GM19240 (cell line): Measurements from ENCODE around the gene DOHH.
"Not testable (repeated sequence)": the region's sequence is repeated elsewhere in the genome, so short reads cannot be mapped to it uniquely, and the experiment has no call there.

Source experiments
- DNase-seq: peaks from one replicate; pipeline ENCODE4 v3.0.0; 2011; ENCODE audit warnings: low spot score; ENCODE audit not compliant: insufficient read length

The DOHH gene

GRCh38 chr19:3519126-3519525 is 18.7 kb upstream of the DOHH start:
- no peak for DNase-seq

DNA sequence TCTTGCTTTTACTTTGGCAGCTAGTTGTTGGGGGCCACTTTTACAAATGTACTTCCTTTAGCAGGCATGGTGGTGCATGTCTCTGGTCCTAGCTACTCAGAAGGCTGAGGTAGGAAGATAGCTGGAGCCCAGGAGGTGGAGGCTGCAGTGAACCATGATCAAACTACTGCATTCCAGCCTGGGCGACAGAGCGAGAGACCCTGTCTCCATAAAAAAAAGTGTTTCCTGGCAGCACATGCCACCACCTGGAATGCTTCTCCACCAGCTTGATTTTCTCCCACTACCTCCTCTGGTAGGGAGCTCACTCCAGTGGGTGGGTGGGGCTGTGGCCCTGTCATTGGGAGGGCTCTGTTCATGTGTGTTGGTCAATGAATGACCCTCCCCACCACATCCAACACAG is 18.2 kb upstream of the DOHH start:
- DNase-seq: no peak

- no peak for DNase-seq
These were observed 17.8 kb upstream of the DOHH start for GRCh38 chr19:3518255-3518654.

DNA sequence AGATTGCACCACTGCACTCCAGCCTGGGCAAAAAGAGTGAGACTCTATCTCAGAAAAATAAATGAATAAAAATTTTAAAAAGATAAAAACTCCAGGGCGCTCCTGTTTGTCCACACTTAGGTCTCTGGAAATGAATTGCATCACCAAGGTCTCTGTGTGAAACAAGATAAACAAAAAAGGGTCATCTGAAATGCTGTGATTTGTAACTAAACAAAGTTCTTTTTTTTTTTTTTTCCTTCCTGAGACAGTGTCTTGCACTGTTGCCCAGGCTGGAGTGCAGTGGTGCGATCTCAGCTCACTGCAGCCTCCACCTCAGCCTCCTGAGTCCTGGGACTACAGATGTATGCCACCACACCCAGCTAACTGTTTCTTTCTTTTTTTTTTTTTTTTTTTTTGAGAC is 17.2 kb upstream of the DOHH start:
- DNase-seq: no peak

DNA sequence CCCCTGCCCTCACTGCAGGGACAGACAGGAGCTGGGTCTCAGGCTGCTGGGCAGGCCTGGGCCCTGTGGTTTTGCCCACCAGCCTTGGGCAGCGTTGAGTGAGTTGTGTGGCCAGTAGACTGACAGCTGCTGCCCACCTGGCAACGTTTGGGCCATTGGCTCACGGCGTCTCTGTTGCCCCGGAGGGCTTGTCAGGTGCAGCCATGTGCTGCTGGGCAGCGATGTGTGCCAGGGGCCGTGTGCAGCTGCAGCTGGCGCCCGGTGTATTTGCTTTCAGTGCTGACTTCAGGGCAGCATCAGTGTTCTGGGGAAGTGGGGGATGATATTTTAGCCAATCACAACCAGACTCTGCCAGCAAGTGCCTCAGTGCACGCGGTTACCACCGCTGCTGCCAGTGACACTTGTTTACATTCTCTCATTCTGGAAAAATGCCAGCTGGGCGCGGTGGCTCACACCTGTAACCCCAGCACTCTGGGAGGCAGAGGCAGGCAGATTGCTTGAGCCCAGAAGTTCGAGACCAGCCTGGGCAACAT is 16.3 kb upstream of the DOHH start:
- DNase-seq: no peak

DNA sequence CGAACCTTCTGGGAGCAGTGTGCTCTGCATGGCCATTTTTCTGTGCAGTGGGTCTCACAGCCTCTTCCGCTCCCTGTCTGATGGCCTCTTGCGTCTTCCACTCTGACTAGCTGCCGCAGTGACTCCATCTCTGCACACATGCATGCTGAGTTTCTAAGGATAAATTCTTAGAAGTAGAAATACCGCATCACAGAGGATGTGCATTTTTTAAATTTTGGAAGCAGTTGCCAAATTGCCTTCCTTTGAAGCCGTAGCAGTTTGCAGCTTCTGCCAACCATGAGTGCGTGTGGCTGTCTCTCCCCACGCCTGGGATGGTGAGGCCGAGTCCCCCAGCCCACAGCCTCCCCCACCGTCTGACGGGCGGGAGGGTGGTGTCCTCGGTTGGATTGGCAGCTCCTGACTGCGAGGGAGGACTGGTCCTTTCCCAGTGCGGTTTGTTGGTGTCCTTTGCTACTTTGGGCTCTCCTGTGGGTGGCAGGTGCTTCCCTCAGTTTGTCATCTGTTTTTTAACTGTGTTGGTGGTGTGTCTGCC is 15.5 kb upstream of the DOHH start:
- no peak for DNase-seq

DNA sequence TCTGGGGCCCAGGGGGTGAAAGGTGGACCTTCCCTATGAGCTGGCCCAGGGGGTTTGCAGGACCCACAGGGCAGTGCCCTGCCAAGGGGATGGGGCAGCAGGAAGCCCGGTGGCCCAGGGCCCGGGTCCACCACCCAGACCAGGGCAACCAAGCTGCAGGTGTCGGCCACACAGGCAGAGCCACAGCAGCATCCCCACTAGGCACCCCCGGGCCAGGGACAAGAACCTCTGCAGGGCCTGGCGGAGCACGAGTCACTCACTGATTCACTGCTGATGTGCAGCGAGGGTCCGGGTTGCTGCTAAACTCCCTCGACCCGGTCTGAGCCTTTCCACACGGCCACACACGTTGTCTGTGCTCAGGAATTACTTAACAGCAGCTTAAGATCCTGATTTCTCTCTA is 14.5 kb upstream of the DOHH start:
- no peak for DNase-seq

DNA sequence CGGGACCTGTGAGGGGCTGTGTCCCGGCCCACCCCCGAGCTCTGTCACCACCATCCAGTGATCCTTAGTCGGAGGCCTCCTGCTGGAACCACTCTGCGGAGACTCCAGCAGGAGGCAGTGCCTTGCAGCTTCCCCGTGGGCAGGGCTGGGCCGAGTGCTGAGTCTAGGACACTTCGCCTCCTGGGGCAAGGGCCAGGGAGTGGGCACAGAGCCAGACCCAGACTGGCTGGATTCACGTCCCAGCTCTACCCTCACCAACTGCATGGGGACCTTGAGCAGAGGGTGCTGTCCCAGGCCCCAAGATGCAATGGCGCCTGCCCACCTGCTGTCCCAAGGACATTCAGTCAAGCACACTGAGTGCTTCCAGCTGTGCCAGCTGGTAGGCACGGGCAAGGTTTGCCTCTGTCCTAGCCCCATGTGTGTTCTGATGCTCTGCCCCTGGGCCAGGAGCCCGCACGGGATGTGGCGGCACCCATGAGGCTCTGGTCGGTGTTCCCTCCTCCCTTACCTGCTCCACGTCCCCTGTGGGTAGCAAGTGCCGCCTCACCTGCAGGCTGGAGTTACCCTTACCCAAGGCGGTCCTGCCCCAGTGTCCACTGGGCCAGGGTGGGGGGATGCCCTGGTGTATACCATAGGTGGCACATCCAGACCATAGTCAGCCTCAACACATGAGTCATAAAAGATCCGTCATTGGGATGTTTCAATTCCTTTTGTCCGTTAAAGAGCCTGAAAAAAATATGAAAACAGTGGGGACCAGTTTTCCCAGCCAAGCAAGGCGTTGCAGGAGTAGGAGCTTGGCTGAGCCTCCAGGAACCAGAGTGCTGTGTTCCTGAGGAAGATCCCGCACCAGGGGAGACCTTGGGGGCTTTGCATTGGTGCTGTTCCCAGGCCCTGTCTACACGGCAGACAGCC is 13.0 kb upstream of the DOHH start:
- no peak for DNase-seq

- DNase-seq: no peak
These were observed 12.2 kb upstream of the DOHH start for GRCh38 chr19:3512562-3513228.

- no peak for DNase-seq
These were observed 11.2 kb upstream of the DOHH start for GRCh38 chr19:3511506-3512251.

GRCh38 chr19:3510727-3511126 is 10.3 kb upstream of the DOHH start:
- no peak for DNase-seq

DNA sequence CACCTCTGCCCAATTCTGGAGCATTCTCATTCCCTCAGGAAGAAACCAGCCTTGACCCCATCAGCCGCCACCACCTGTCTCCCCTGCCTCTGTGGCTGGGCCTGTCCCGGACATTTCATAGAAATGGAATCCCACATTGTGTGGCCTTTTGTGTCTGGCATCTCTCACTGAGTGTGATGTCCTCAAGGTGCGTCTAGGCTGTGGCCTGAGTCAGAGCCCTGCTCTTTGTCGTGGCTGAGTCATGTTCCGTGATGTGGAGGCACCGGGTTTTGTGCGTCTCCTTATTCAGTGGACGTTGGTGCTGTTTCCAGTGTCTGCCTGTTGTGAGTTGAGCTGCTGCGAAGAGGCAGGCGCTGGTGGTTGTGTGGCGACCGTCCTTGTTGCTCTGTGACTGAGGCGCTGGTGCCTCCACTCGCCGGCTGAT is 9.1 kb upstream of the DOHH start:
- DNase-seq: no peak

DNA sequence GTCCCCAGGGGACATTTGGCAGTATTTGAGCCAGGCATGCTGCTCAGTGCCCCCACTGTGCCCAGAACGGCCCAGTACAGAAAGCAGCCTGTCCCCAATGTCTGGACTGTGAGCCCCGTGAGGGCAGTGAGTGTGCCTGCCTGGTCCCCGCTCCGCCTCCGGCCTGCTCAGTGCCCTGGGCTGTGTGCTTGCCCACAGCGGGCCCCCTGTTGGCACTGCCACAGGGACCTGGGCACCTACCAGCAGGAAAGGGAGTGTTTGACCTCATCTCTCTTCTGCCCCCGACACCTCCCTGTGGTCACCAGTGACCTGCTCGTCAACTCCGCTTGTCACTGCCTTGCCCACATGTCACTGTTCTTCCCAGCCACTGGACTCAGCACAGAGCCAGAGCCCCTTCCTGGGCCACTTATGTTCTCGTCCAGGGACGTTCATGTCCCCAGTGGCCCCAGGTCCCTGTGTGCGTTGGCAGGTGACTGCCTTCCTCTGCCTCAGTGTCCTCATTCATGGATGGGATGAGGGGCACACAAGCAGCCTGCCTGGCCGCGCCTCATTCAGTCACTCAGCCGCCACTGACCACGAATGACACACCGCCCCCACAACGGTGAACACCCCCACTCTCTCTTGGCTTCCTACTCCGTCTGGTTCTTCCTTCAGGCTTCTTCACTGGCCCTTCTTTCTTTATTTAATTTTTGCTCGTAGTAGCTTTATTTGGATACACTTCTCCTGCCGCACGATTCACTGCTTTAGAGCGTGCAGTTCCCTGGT is 8.5 kb upstream of the DOHH start:
- DNase-seq: no peak

DNA sequence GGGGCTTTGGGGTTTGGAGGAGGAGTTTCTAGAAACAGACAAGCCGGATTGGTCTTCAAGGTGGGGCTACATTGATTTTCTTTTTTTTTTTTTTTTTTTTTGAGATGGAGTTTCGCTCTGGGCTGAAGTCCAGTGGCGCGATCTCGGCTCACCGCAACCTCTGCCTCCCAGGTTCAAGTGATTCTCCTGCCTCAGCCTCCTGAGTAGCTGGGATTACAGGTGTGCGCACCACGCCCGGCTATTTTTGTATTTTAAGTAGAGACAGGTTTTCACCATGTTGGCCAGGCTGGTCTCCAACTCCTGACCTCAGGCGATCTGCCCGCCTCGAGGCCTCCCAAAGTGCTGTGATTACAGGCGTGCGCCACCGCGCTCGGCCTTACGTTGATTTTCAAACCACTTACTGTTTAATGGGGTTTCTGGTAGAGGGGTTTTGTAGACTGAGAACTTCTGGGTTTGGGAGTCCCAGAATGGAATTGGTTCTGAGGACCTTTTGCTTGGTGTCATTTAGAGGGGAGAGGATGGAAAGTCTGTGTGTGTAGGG is 7.7 kb upstream of the DOHH start:
- not testable (repeated sequence) for DNase-seq

DNA sequence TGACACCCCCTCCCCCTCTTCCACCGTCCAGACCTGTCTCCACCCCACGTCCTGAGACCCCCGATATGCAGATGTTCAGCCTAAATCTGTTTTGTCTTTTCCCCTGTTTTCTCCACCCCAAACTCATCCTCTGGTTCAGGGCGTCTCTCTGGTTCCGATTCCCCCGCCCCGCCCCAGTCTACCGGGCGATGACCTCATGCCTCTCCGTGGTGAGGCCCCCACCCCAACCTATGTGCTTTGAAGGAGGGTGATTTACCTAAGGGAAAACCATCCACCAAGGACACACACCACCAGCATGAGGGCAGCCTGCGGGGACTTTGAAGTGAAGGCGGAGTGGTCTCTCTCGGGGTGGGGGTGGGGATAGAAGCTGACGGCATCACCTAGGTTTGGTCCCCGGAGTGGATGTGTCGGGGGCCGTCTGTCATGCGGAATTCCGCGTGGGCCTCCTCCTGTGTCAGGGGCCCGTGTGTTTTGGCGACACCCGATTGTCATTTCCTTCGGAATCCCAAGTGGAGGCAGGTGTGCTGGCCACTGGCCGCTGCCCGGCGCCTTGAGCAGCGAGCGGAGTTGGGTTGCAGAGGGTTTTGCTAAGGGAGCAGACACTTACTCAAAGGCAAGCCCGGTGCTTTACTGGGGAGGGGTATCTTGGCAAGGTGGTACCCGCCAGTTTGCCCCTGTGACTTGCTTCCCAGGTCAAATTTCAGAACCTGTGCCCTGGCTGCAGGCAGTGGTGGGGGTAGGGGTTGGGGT is 7.1 kb upstream of the DOHH start:
- DNase-seq: no peak

GRCh38 chr19:3506384-3507340 is 6.2 kb upstream of the DOHH start:
- DNase-seq: no peak

DNA sequence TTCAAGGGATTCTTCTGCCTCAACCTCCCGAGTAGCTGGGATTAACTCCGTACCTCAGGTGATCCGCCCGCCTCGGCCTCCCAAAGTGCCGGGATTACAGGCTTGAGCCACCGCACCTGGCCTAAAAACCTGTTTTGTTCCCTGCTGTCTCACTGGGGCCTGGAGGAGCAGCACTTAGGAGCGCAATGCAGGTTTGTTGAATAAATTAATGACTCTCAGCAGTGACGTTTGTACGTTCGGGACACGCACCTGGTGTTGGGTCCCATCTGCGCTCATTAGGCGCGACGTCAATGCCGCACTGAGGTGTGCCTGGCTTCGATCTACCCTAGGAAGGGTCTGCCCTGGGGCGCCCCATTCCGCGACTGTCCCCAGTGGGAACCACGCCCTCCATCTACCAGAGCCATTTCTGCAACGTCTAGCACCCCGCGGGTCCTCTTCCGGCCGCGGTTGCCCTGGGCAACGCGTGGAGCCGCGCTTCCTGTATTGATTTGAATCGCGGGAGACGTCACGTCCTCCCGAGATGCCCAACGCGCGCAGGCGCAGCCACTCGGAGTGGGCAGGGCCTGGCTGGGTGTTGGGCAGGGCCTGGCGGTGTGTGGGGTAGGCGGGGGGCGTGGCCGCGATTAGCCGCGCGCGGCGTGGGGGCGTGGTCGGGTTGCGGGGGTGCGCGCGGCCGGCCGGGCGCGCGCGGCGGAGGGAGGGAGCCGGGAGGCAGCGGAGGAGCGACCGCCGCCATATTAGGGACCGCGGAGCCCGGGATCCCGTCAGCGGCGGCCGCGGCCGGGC is 5.3 kb upstream of the DOHH start, which contains the start of gene FZR1:
Gene FZR1 (plus strand): TSS at position 714 of the 786 bp plus-strand sequence. CDS start 16,679 bp downstream, outside the sequence.
- peak; percentile 96 for DNase-seq

DNA sequence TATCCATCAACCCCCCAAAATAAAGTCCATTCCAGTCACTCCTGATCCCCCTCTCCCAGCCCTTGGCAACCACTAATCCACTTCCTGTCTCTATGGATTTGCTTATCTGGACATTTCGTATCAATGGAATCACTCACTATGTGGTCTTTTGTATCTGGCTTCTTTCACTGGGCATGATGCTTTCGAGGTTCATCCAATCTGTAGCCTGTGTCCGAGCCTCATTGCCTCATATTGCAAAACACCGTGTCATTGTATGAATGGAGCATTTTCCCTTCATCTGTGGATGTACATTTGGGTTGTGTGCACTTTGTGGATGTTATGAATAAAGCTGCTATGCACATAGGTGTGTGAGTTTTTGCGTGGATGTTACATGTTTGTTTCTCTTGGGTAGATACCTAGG is 4.3 kb upstream of the DOHH start:
- no peak for DNase-seq
